H9 (cell line): ENCODE results near the gene C4orf17. TPM values are rescaled to one million over a fixed set of nuclear protein-coding genes. Genes with fewer than 3 reads are reported as not detected.

ENCODE experiments used
- DNase-seq: peaks from one replicate; pipeline ENCODE4 v3.0.0-alpha.2; 2017
- H2AFZ ChIP-seq: one replicate; pipeline ENCODE4 v1.6.1; 2013; ENCODE audit warnings: mild to moderate bottlenecking, low read length, control low read depth, moderate library complexity
- H2AK5ac ChIP-seq: 2 replicates; pipeline ENCODE4 v1.6.1; 2013; ENCODE audit warnings: low read length, control low read depth, mixed read lengths; ENCODE audit not compliant: insufficient read length
- H2BK120ac ChIP-seq: one replicate; pipeline ENCODE4 v1.6.1; 2013; ENCODE audit warnings: low read depth, mild to moderate bottlenecking, low read length, control low read depth, inconsistent platforms; ENCODE audit not compliant: poor library complexity, severe bottlenecking
- H2BK12ac ChIP-seq: 2 replicates; pipeline ENCODE4 v1.6.1; 2013; ENCODE audit warnings: low read length, control low read depth, mixed read lengths, low read depth; ENCODE audit not compliant: insufficient read length
- H2BK15ac ChIP-seq: 2 replicates; pipeline ENCODE4 v1.6.1; 2013; ENCODE audit warnings: low read depth, low read length, control low read depth
- H2BK20ac ChIP-seq: one replicate; pipeline ENCODE4 v1.6.1; 2013; ENCODE audit warnings: low read depth, mild to moderate bottlenecking, low read length, control low read depth, inconsistent platforms; ENCODE audit not compliant: poor library complexity, severe bottlenecking
- H2BK5ac ChIP-seq: 2 replicates; pipeline ENCODE4 v1.6.1; 2013; ENCODE audit warnings: low read length, control low read depth, mixed read lengths; ENCODE audit not compliant: insufficient read length
- H3K14ac ChIP-seq: 2 replicates; pipeline ENCODE4 v1.6.1; 2013; ENCODE audit warnings: low read length, control low read depth; ENCODE audit not compliant: insufficient read depth
- H3K18ac ChIP-seq: 2 replicates; pipeline ENCODE4 v1.6.1; 2013; ENCODE audit warnings: low read depth, mild to moderate bottlenecking, mixed read lengths, low read length, control low read depth; ENCODE audit not compliant: insufficient read length
- H3K23ac ChIP-seq: 2 replicates; pipeline ENCODE4 v1.6.1; 2013; ENCODE audit warnings: low read length, control low read depth, mixed read lengths, low read depth; ENCODE audit not compliant: insufficient read length
- H3K23me2 ChIP-seq: 2 replicates; pipeline ENCODE4 v1.6.1; 2013; ENCODE audit warnings: low read depth, mild to moderate bottlenecking, mixed read lengths, low read length, control low read depth; ENCODE audit not compliant: insufficient read length, poor library complexity, severe bottlenecking
- H3K27ac ChIP-seq: 2 replicates; pipeline ENCODE4 v1.5.1; 2013; ENCODE audit warnings: low read length, control low read depth, mixed read lengths, low read depth; ENCODE audit not compliant: insufficient read length
- H3K27me3 ChIP-seq: 2 replicates; pipeline ENCODE4 v1.6.1; 2013; ENCODE audit warnings: low read length, control low read depth, inconsistent platforms; ENCODE audit not compliant: insufficient read depth
- H3K4ac ChIP-seq: 2 replicates; pipeline ENCODE4 v1.6.1; 2013; ENCODE audit warnings: low read depth, mild to moderate bottlenecking, control low read depth, inconsistent platforms, low read length, moderate library complexity
- H3K4me1 ChIP-seq: 2 replicates; pipeline ENCODE4 v1.6.1; 2013; ENCODE audit warnings: low read length, control low read depth, inconsistent platforms; ENCODE audit not compliant: insufficient read depth
- H3K4me2 ChIP-seq: 2 replicates; pipeline ENCODE4 v1.6.1; 2013; ENCODE audit warnings: low read length, control low read depth, mixed read lengths; ENCODE audit not compliant: insufficient read length, insufficient read depth
- H3K56ac ChIP-seq: 2 replicates; pipeline ENCODE4 v1.6.1; 2013; ENCODE audit warnings: low read depth, mild to moderate bottlenecking, mixed read lengths, low read length, control low read depth; ENCODE audit not compliant: insufficient read length
- H3K79me1 ChIP-seq: 2 replicates; pipeline ENCODE4 v1.6.1; 2013; ENCODE audit warnings: low read depth, mild to moderate bottlenecking, moderate library complexity, low read length, control low read depth, inconsistent platforms; ENCODE audit not compliant: insufficient read depth, poor library complexity, severe bottlenecking
- H3K79me2 ChIP-seq: 2 replicates; pipeline ENCODE4 v1.6.1; 2013; ENCODE audit warnings: low read length, control low read depth, inconsistent platforms; ENCODE audit not compliant: insufficient read depth
- H3K9ac ChIP-seq: 2 replicates; pipeline ENCODE4 v1.6.1; 2013; ENCODE audit warnings: low read length, control low read depth, mixed read lengths; ENCODE audit not compliant: insufficient read length; ENCODE audit errors: extremely low read depth
- H3K9me3 ChIP-seq: one replicate; pipeline ENCODE4 v1.6.1; 2013; ENCODE audit warnings: low read depth, low read length, inconsistent platforms; ENCODE audit not compliant: control insufficient read depth
- H3T11ph ChIP-seq: one replicate; pipeline ENCODE4 v1.6.1; 2013; ENCODE audit warnings: mild to moderate bottlenecking, low read length, control low read depth, inconsistent platforms
- H4K20me1 ChIP-seq: one replicate; pipeline ENCODE4 v1.6.1; 2013; ENCODE audit not compliant: control insufficient read depth, insufficient read length, insufficient read depth
- H4K5ac ChIP-seq: 2 replicates; pipeline ENCODE4 v1.6.1; 2013; ENCODE audit warnings: low read depth, mild to moderate bottlenecking, mixed read lengths, low read length, control low read depth; ENCODE audit not compliant: insufficient read length
- H4K8ac ChIP-seq: replicated peaks from 2 replicates; pipeline ENCODE4 v1.6.1; 2013; ENCODE audit warnings: low read length, control low read depth, mixed read lengths, low read depth; ENCODE audit not compliant: insufficient read length
- H4K91ac ChIP-seq: 2 replicates; pipeline ENCODE4 v1.6.1; 2013; ENCODE audit warnings: low read depth, mild to moderate bottlenecking, moderate library complexity, mixed read lengths, low read length, control low read depth; ENCODE audit not compliant: insufficient read length
- H3K27ac Mint-ChIP-seq, 3 experiments: 2 replicates in 2 of 3; 3 replicates in 1 of 3; pipeline ENCODE4 v1.8.0; 2020 to 2021; ENCODE audit warnings: mixed read lengths in 3 of 3, mild to moderate bottlenecking in 1 of 3, moderate library complexity in 1 of 3
- H3K27me3 Mint-ChIP-seq: 2 replicates; pipeline ENCODE4 v1.8.0; 2021; ENCODE audit warnings: low read depth, mild to moderate bottlenecking, moderate library complexity, mixed read lengths
- H3K36me3 Mint-ChIP-seq, 3 experiments: 2 replicates in 2 of 3; 3 replicates in 1 of 3; pipeline ENCODE4 v1.8.0; 2020 to 2021; ENCODE audit warnings: low read depth in 3 of 3, mixed read lengths in 3 of 3; ENCODE audit not compliant: insufficient read depth in 1 of 3
- H3K4me1 Mint-ChIP-seq, 2 experiments: 2 replicates each; pipeline ENCODE4 v1.8.0; 2020; ENCODE audit warnings: mixed read lengths in 2 of 2
- H3K4me3 Mint-ChIP-seq, 2 experiments: 2 replicates in 1 of 2; 3 replicates in 1 of 2; pipeline ENCODE4 v1.8.0; 2020 to 2021; ENCODE audit warnings: mild to moderate bottlenecking in 2 of 2, mixed read lengths in 2 of 2, moderate library complexity in 1 of 2
- H3K9me3 Mint-ChIP-seq, 2 experiments: 2 replicates in 1 of 2; 3 replicates in 1 of 2; pipeline ENCODE4 v1.8.0; 2020; ENCODE audit warnings: mild to moderate bottlenecking in 2 of 2, mixed read lengths in 2 of 2, moderate library complexity in 1 of 2
- WGBS: extraction: QIAGEN DNeasy Blood & Tissue Kit; methylation state at CpG from one replicate; pipeline ENCODE4 v1.1.7; 2013; ENCODE audit warnings: missing lambda C conversion rate, low lambda C conversion rate, mixed read lengths; ENCODE audit not compliant: insufficient read length; ENCODE audit errors: extremely low coverage; 5-methylcytosine and 5-hydroxymethylcytosine counted together
- total RNA-seq: library from RNA; stranded (reverse); gene quantifications from 2 replicates; pipeline ENCODE4 v1.2.1, GENCODE V29; 2021
- TF ChIP-seq, protein P1 (sequence below): fragments of 200-600 bp; sonication (generic); conservative IDR thresholded peaks from 3 replicates; pipeline ENCODE4 v1.8.0; 2021; ENCODE audit warnings: antibody characterized with exemption, mild to moderate bottlenecking

Gene C4orf17
- total RNA-seq, 1 experiment from 2014 or later, result not detected

DNA sequence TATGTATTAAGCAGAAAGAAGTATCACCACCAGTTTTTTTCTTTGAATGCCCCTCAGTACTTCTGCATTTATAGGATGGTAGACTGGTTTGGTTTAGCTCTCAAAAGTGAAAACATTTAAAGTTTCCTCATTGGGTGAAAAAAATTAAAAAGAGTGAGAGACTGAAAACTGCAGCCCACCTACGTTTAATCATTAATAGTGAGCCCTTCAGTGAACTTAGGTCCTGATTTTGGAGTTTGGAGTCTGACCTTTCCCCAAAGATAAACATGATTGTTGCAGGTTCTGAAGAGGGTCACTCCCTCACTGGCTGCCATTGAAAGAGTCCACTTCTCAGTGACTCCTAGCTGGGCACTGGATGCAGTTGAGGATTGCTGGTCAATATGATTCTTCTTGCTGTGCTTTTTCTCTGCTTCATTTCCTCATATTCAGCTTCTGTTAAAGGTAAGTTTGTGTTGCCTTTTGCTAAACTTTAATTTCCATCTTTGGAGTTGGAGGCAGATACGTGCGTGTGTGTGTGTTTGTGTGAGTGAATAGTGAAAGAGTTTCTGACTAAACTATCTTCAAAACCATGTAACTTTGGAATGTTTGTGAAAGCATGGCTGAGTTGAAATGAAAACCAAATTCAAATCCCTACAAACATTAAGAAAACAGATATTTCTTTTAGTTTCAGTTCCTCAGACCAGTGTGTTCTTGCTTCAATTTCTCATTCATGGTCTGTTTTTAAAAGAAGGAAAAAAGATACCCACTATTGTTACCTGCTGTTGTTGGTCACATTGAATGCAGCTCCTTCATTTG, 63.9 kb downstream of the C4orf17 start, which contains the start of gene MTTP:
MTTP (plus strand) TSS at position 295 of the 795 bp plus-strand sequence; CDS start at position 381, 86 bp downstream.
- H3K27ac ChIP-seq, result no peak within 1 kb of the TSS
- H2BK12ac ChIP-seq, result no peak within 1 kb of the TSS
- H3K23ac ChIP-seq, result no peak within 1 kb of the TSS
- no CpG with 5 or more reads among the region's 3 CpGs for WGBS
- H4K91ac ChIP-seq, result no peak within 1 kb of the TSS
- no peaks in the 10 kb centered on the region for H3K79me2 ChIP-seq
- no peak within 1 kb of the TSS for H2BK120ac ChIP-seq
- no peak for DNase-seq
- no peak within 1 kb of the TSS for H2AK5ac ChIP-seq
- H2BK15ac ChIP-seq, result no peak within 1 kb of the TSS
- TF ChIP-seq, protein P1, sequence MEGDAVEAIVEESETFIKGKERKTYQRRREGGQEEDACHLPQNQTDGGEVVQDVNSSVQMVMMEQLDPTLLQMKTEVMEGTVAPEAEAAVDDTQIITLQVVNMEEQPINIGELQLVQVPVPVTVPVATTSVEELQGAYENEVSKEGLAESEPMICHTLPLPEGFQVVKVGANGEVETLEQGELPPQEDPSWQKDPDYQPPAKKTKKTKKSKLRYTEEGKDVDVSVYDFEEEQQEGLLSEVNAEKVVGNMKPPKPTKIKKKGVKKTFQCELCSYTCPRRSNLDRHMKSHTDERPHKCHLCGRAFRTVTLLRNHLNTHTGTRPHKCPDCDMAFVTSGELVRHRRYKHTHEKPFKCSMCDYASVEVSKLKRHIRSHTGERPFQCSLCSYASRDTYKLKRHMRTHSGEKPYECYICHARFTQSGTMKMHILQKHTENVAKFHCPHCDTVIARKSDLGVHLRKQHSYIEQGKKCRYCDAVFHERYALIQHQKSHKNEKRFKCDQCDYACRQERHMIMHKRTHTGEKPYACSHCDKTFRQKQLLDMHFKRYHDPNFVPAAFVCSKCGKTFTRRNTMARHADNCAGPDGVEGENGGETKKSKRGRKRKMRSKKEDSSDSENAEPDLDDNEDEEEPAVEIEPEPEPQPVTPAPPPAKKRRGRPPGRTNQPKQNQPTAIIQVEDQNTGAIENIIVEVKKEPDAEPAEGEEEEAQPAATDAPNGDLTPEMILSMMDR, result no peak
- H3K9ac ChIP-seq, result no peak within 1 kb of the TSS
- H3K4me1 Mint-ChIP-seq, result peaks cover 9 to 11% of the 10 kb centered on the region in 2 experiments
- no peak within 1 kb of the TSS for H4K8ac ChIP-seq
- H3K9me3 ChIP-seq, result no peaks in the 10 kb centered on the region
- no peak within 1 kb of the TSS for H3K4ac ChIP-seq
- H2BK20ac ChIP-seq, result no peak within 1 kb of the TSS
- 0 out of 2 replicates have a peak within 1 kb of the TSS, but pooled peaks have one; percentile 28 for H3K14ac ChIP-seq
- H3K27me3 ChIP-seq, result no peaks in the 10 kb centered on the region
- no peaks in the 10 kb centered on the region for H3K27me3 Mint-ChIP-seq
- no peaks in the 10 kb centered on the region for H4K20me1 ChIP-seq
- peak within 1 kb of the TSS; percentile 45 for H3T11ph ChIP-seq
- H3K79me1 ChIP-seq, result no peaks in the 10 kb centered on the region
- H3K56ac ChIP-seq, result no peak within 1 kb of the TSS
- H2AFZ ChIP-seq, result peak within 1 kb of the TSS; percentile 94
- peak within 1 kb of the TSS; percentile 75 for H3K18ac ChIP-seq
- no peaks in the 10 kb centered on the region; the same call in 1 of the 2 replicates for H3K4me1 ChIP-seq
- no peaks in the 10 kb centered on the region for H3K23me2 ChIP-seq
- H4K5ac ChIP-seq, result no peak within 1 kb of the TSS
- no peaks in the 10 kb centered on the region for H3K9me3 Mint-ChIP-seq
- no peak within 1 kb of the TSS for H2BK5ac ChIP-seq
- peak within 1 kb of the TSS in 1 of 2 experiments; percentile 64; a peak in 2 of 5 replicates for H3K4me3 Mint-ChIP-seq
- H3K36me3 Mint-ChIP-seq, result no peaks in the 10 kb centered on the region
- H3K27ac Mint-ChIP-seq, result peak within 1 kb of the TSS; percentile 87 to 99 (median 96)
- H3K4me2 ChIP-seq, result no peak within 1 kb of the TSS
